Ishikawa (cell line): ENCODE data around the gene ST6GALNAC4.
A peak's percentile ranks its signal among the peaks of the same experiment; 100 is the strongest.

Source experiments
- CEBPB ChIP-seq: IDR thresholded peaks from 2 replicates; pipeline ENCODE4 v1.6.1; 2012
- CREB1 ChIP-seq: IDR thresholded peaks from 2 replicates; pipeline ENCODE4 v1.6.1; 2012; ENCODE audit warnings: low read depth
- EGR1 ChIP-seq: IDR thresholded peaks from 2 replicates; pipeline ENCODE4 v1.6.1; 2012
- EP300 ChIP-seq: IDR thresholded peaks from 2 replicates; pipeline ENCODE4 v1.6.1; 2012; ENCODE audit warnings: borderline replicate concordance
- FOXM1 ChIP-seq: IDR thresholded peaks from 2 replicates; pipeline ENCODE4 v1.6.1; 2012; ENCODE audit warnings: low read depth, borderline replicate concordance
- MAX ChIP-seq: IDR thresholded peaks from 2 replicates; pipeline ENCODE4 v1.6.1; 2012
- NFIC ChIP-seq: IDR thresholded peaks from 2 replicates; pipeline ENCODE4 v1.6.1; 2012
- RAD21 ChIP-seq: IDR thresholded peaks from 2 replicates; pipeline ENCODE4 v1.6.1; 2012; ENCODE audit warnings: low read depth
- REST ChIP-seq: IDR thresholded peaks from 2 replicates; pipeline ENCODE4 v1.6.1; 2012; ENCODE audit warnings: low read depth, mild to moderate bottlenecking
- TAF1 ChIP-seq: IDR thresholded peaks from 2 replicates; pipeline ENCODE4 v1.6.1; 2012; ENCODE audit warnings: low read depth, mild to moderate bottlenecking
- TCF12 ChIP-seq: IDR thresholded peaks from 2 replicates; pipeline ENCODE4 v1.6.1; 2012; ENCODE audit warnings: low read depth
- TEAD4 ChIP-seq: IDR thresholded peaks from 2 replicates; pipeline ENCODE4 v1.6.1; 2012
- USF1 ChIP-seq: IDR thresholded peaks from 2 replicates; pipeline ENCODE4 v1.6.1; 2012
- YY1 ChIP-seq: IDR thresholded peaks from 2 replicates; pipeline ENCODE4 v1.6.1; 2012; ENCODE audit warnings: low read depth
- ZBTB7A ChIP-seq: IDR thresholded peaks from 2 replicates; pipeline ENCODE4 v1.6.1; 2012; ENCODE audit warnings: low read depth

ST6GALNAC4 gene

GRCh38 chr9:127928676-127929624, 12.1 kb upstream of the ST6GALNAC4 start:
- TF ChIP-seq YY1 (no peak), CEBPB (no peak), USF1 (no peak), TEAD4 (no peak), FOXM1 (no peak), RAD21 (no peak), TAF1 (no peak), REST (no peak), CREB1 (no peak), NFIC (no peak), TCF12 (no peak), EP300 (no peak), EGR1 (no peak), MAX (no peak), ZBTB7A (no peak)

GRCh38 chr9:127927988-127928675, 11.3 kb upstream of the ST6GALNAC4 start:
- TF ChIP-seq EGR1 (no peak), TCF12 (no peak), YY1 (no peak), CREB1 (no peak), CEBPB (no peak)

GRCh38 chr9:127927201-127927987, 10.6 kb upstream of the ST6GALNAC4 start:
- TF ChIP-seq MAX, result peak; percentile 73
- TF ChIP-seq NFIC, result no peak
- TF ChIP-seq RAD21, result no peak

- TF ChIP-seq ZBTB7A (no peak), YY1 (no peak), CREB1 (no peak), TEAD4 (no peak), USF1 (no peak), EGR1 (no peak), EP300 (no peak), RAD21 (no peak), REST (no peak), TAF1 (no peak), MAX (no peak), TCF12 (no peak), FOXM1 (no peak), NFIC (no peak), CEBPB (no peak)
These were observed 10.0 kb upstream of the ST6GALNAC4 start for GRCh38 chr9:127926906-127927200.
